OCI-LY7 (cell line): ENCODE measurements around the gene MRPS9.

Experiments used
- CTCF ChIP-seq: fragments of 200-600 bp; sonication (generic); conservative IDR thresholded peaks from 2 replicates; pipeline ENCODE4 v1.5.1; 2014; ENCODE audit warnings: mild to moderate bottlenecking, antibody characterized with exemption, low read length, moderate library complexity, mixed read lengths
- EZH2phosphoT487 ChIP-seq: fragments of 200-600 bp; sonication (generic); IDR thresholded peaks from 2 replicates; pipeline ENCODE4 v1.6.1; 2018; ENCODE audit warnings: low read depth, borderline replicate concordance, mild to moderate bottlenecking, mixed run types, antibody characterized with exemption, low read length, moderate library complexity, mixed read lengths

- TF ChIP-seq CTCF: no peak
- no peak for TF ChIP-seq EZH2phosphoT487
Observed at GRCh38 chr2:105138643-105139042, 100.8 kb downstream of the MRPS9 start.
